HL-60 (cell line): ENCODE data around the gene KDM1B.

Source experiments
- DNase-seq, 2 experiments: peaks; one replicate each; pipeline ENCODE4 v3.0.0-alpha.2; 2010 to 2020; ENCODE audit warnings: low read depth in 1 of 2, low spot score in 1 of 2
- H3K27ac ChIP-seq: fragments of 250-450 bp; sonication (Bioruptor Pico); replicated peaks from 2 replicates; pipeline ENCODE4 v1.5.1; 2020; ENCODE audit warnings: mild to moderate bottlenecking, moderate library complexity
- H3K27me3 ChIP-seq: fragments of 250-450 bp; sonication (Bioruptor Pico); 2 replicates; pipeline ENCODE4 v1.5.1; 2021; ENCODE audit warnings: mild to moderate bottlenecking, moderate library complexity; ENCODE audit not compliant: insufficient read depth, poor library complexity, severe bottlenecking
- H3K4me3 ChIP-seq: replicated peaks from 2 replicates; pipeline ENCODE4 v1.5.1; 2011; ENCODE audit warnings: mild to moderate bottlenecking, control low read depth, low read length; ENCODE audit not compliant: insufficient read depth
- GABPA ChIP-seq: IDR thresholded peaks from 2 replicates; pipeline ENCODE4 v1.6.1; 2012; ENCODE audit warnings: low read depth
- POLR2AphosphoS5 ChIP-seq: IDR thresholded peaks from 2 replicates; pipeline ENCODE4 v1.6.1; 2012; ENCODE audit warnings: low read depth
- SPI1 ChIP-seq: IDR thresholded peaks from 2 replicates; pipeline ENCODE4 v1.6.1; 2012; ENCODE audit warnings: low read depth, mild to moderate bottlenecking, borderline replicate concordance
- TF ChIP-seq, protein P1 (sequence below): IDR thresholded peaks from 2 replicates; pipeline ENCODE4 v1.6.1; 2012; ENCODE audit warnings: low read depth; ENCODE audit not compliant: insufficient replicate concordance
- TF ChIP-seq, protein P2 (sequence below): IDR thresholded peaks from one replicate; pipeline ENCODE4 v1.5.1; 2011; ENCODE audit warnings: low read length, control low read depth, inconsistent platforms; ENCODE audit not compliant: insufficient read depth

Gene KDM1B

GRCh38 chr6:18269717-18270116 is 114.5 kb downstream of the KDM1B start:
- no peak for DNase-seq
- TF ChIP-seq, protein P1, sequence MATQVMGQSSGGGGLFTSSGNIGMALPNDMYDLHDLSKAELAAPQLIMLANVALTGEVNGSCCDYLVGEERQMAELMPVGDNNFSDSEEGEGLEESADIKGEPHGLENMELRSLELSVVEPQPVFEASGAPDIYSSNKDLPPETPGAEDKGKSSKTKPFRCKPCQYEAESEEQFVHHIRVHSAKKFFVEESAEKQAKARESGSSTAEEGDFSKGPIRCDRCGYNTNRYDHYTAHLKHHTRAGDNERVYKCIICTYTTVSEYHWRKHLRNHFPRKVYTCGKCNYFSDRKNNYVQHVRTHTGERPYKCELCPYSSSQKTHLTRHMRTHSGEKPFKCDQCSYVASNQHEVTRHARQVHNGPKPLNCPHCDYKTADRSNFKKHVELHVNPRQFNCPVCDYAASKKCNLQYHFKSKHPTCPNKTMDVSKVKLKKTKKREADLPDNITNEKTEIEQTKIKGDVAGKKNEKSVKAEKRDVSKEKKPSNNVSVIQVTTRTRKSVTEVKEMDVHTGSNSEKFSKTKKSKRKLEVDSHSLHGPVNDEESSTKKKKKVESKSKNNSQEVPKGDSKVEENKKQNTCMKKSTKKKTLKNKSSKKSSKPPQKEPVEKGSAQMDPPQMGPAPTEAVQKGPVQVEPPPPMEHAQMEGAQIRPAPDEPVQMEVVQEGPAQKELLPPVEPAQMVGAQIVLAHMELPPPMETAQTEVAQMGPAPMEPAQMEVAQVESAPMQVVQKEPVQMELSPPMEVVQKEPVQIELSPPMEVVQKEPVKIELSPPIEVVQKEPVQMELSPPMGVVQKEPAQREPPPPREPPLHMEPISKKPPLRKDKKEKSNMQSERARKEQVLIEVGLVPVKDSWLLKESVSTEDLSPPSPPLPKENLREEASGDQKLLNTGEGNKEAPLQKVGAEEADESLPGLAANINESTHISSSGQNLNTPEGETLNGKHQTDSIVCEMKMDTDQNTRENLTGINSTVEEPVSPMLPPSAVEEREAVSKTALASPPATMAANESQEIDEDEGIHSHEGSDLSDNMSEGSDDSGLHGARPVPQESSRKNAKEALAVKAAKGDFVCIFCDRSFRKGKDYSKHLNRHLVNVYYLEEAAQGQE = no peak
- TF ChIP-seq GABPA (no peak), POLR2AphosphoS5 (no peak), SPI1 (no peak)
- TF ChIP-seq, protein P2, sequence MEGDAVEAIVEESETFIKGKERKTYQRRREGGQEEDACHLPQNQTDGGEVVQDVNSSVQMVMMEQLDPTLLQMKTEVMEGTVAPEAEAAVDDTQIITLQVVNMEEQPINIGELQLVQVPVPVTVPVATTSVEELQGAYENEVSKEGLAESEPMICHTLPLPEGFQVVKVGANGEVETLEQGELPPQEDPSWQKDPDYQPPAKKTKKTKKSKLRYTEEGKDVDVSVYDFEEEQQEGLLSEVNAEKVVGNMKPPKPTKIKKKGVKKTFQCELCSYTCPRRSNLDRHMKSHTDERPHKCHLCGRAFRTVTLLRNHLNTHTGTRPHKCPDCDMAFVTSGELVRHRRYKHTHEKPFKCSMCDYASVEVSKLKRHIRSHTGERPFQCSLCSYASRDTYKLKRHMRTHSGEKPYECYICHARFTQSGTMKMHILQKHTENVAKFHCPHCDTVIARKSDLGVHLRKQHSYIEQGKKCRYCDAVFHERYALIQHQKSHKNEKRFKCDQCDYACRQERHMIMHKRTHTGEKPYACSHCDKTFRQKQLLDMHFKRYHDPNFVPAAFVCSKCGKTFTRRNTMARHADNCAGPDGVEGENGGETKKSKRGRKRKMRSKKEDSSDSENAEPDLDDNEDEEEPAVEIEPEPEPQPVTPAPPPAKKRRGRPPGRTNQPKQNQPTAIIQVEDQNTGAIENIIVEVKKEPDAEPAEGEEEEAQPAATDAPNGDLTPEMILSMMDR = no peak
- no peak overlapping the region for H3K4me3 ChIP-seq
- H3K27ac ChIP-seq = no peak overlapping the region
- no peaks in the 10 kb centered on the region for H3K27me3 ChIP-seq

DNA sequence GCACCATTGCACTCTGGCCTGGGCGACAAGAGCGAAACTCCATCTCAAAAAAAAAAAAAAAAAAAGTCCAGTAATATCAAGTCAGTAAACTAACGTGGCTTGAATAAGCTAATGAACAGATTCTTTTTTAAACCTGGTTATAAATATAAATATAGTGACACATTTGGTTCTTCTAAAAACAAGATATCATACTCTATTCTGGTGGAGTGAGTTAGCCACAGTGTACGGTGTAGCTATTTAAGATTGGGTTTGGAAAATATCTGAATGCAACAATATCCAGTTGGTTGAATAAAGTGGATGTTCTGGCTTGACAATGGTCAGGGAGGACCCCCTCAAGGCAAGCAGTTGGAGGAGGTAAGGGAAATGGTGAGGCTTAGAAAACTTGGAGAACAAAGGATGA is 115.0 kb downstream of the KDM1B start:
- no peaks in the 10 kb centered on the region for H3K27me3 ChIP-seq
- H3K27ac ChIP-seq = no peak overlapping the region
- no peak for DNase-seq
- no peak overlapping the region for H3K4me3 ChIP-seq
- no peak for TF ChIP-seq POLR2AphosphoS5
- TF ChIP-seq GABPA = no peak
- TF ChIP-seq, protein P2 = no peak
- no peak for TF ChIP-seq SPI1
- TF ChIP-seq, protein P1 = no peak
